Liver (tissue), 9 donors: Measurements from ENCODE around the gene TRIL. TPM values are rescaled to one million over a fixed set of nuclear protein-coding genes. Genes with fewer than 3 reads are reported as not detected.

Experiments
- DNase-seq: peaks from one replicate; pipeline ENCODE4 v3.0.0-alpha.2; 2017; ENCODE audit warnings: low spot score
- H3K27ac ChIP-seq, 2 donors: one replicate each; pipeline ENCODE4 v1.7.0; 2013; ENCODE audit warnings: inconsistent platforms in 2 of 2, low read length in 2 of 2, control low read depth in 1 of 2, low read depth in 1 of 2, mild to moderate bottlenecking in 1 of 2
- H3K27me3 ChIP-seq, 4 donors: one replicate each; pipeline versions ENCODE4 v1.6.1 to v1.7.0; 2013; ENCODE audit warnings: low read length in 3 of 4, inconsistent platforms in 1 of 4, mild to moderate bottlenecking in 1 of 4, moderate library complexity in 1 of 4; ENCODE audit not compliant: control insufficient read depth in 4 of 4, insufficient read depth in 4 of 4
- H3K36me3 ChIP-seq, 4 donors: one replicate each; pipeline versions ENCODE4 v1.6.1 to v1.7.0; 2013; ENCODE audit warnings: low read length in 3 of 4, mild to moderate bottlenecking in 3 of 4, low read depth in 1 of 4, moderate library complexity in 1 of 4; ENCODE audit not compliant: control insufficient read depth in 4 of 4, insufficient read depth in 3 of 4
- H3K4me1 ChIP-seq, 4 donors: one replicate each; pipeline versions ENCODE4 v1.6.1 to v1.7.0; 2013; ENCODE audit warnings: low read length in 3 of 4, mild to moderate bottlenecking in 3 of 4, moderate library complexity in 1 of 4; ENCODE audit not compliant: control insufficient read depth in 4 of 4, insufficient read depth in 4 of 4
- H3K4me3 ChIP-seq, 3 donors: one replicate each; pipeline versions ENCODE4 v1.6.1 to v1.7.0; 2013; ENCODE audit warnings: low read length in 3 of 3, control low read depth in 1 of 3, low read depth in 1 of 3, mild to moderate bottlenecking in 1 of 3
- H3K9ac ChIP-seq, 2 donors: one replicate each; pipeline ENCODE4 v1.7.0; 2013; ENCODE audit warnings: low read length in 2 of 2, mild to moderate bottlenecking in 2 of 2, moderate library complexity in 2 of 2, control low read depth in 1 of 2, low read depth in 1 of 2
- H3K9me3 ChIP-seq, 4 donors: one replicate each; pipeline versions ENCODE4 v1.6.1 to v1.7.0; 2013; ENCODE audit warnings: low read length in 3 of 4; ENCODE audit not compliant: control insufficient read depth in 4 of 4
- ATF3 ChIP-seq: IDR thresholded peaks from 2 replicates; pipeline ENCODE4 v1.6.1; 2016; ENCODE audit warnings: antibody characterized with exemption
- CTCF ChIP-seq: fragments of 150-350 bp; IDR thresholded peaks from 2 replicates; pipeline ENCODE4 v1.5.1; 2017; ENCODE audit warnings: improper control_type of control experiment, low read depth, low read length; ENCODE audit not compliant: missing input control
- EGR1 ChIP-seq, 2 donors: IDR thresholded peaks; 2 replicates each; pipeline ENCODE4 v1.6.1; 2016 to 2018; ENCODE audit warnings: antibody characterized with exemption in 2 of 2, low read depth in 2 of 2
- FOXA1 ChIP-seq: IDR thresholded peaks from 2 replicates; pipeline ENCODE4 v1.6.1; 2016; ENCODE audit warnings: antibody characterized with exemption
- FOXA2 ChIP-seq: IDR thresholded peaks from 2 replicates; pipeline ENCODE4 v1.6.1; 2016; ENCODE audit warnings: antibody characterized with exemption
- GABPA ChIP-seq, 2 donors: IDR thresholded peaks in 1 of 2; conservative IDR thresholded peaks in 1 of 2; 2 replicates each; pipeline ENCODE4 v1.6.1; 2016; ENCODE audit warnings: antibody characterized with exemption in 2 of 2, mild to moderate bottlenecking in 1 of 2, moderate library complexity in 1 of 2
- HNF4A ChIP-seq, 2 donors: conservative IDR thresholded peaks; 2 replicates each; pipeline ENCODE4 v1.6.1; 2016; ENCODE audit warnings: antibody characterized with exemption in 2 of 2, mild to moderate bottlenecking in 2 of 2
- HNF4G ChIP-seq: IDR thresholded peaks from 2 replicates; pipeline ENCODE4 v1.6.1; 2016; ENCODE audit warnings: antibody characterized with exemption
- JUND ChIP-seq, 2 donors: IDR thresholded peaks; 2 replicates each; pipeline ENCODE4 v1.6.1; 2016; ENCODE audit warnings: antibody characterized with exemption in 2 of 2
- NR2F2 ChIP-seq: IDR thresholded peaks from 2 replicates; pipeline ENCODE4 v1.6.1; 2016; ENCODE audit warnings: antibody characterized with exemption
- RAD21 ChIP-seq, 2 donors: IDR thresholded peaks; 2 replicates each; pipeline ENCODE4 v1.6.1; 2016; ENCODE audit warnings: antibody characterized with exemption in 2 of 2, mild to moderate bottlenecking in 2 of 2
- RXRA ChIP-seq, 2 donors: IDR thresholded peaks; 2 replicates each; pipeline ENCODE4 v1.6.1; 2017 to 2018; ENCODE audit warnings: antibody characterized with exemption in 2 of 2, mild to moderate bottlenecking in 1 of 2
- SP1 ChIP-seq: IDR thresholded peaks from 2 replicates; pipeline ENCODE4 v1.6.1; 2018; ENCODE audit warnings: antibody characterized with exemption, mild to moderate bottlenecking
- TAF1 ChIP-seq: conservative IDR thresholded peaks from 2 replicates; pipeline ENCODE4 v1.6.1; 2016; ENCODE audit warnings: antibody characterized with exemption, mild to moderate bottlenecking
- YY1 ChIP-seq: IDR thresholded peaks from 2 replicates; pipeline ENCODE4 v1.6.1; 2016; ENCODE audit warnings: antibody characterized with exemption, mild to moderate bottlenecking
- WGBS: extraction: QIAGEN DNeasy Blood & Tissue Kit; methylation state at CpG from one replicate; pipeline ENCODE4 v1.1.7; 2013; 5-methylcytosine and 5-hydroxymethylcytosine counted together
- polyA plus RNA-seq, 2 donors: library from polyadenylated mRNA; stranded (reverse) in 1 of 2; unstranded in 1 of 2; fragments of 200-250 nt in 1 of 2; fragments of >200 nt in 1 of 2; fragmentation: Nextera tagmentation in 1 of 2; extraction: Ambion mirVana in 1 of 2; gene quantifications; one replicate each; pipeline versions ENCODE4 v1.2.1 to v1.2.3, GENCODE V29; 2013 to 2015
- total RNA-seq, 2 donors: library from RNA; depleted of rRNA; stranded (reverse); fragments of >200 nt; gene quantifications; one replicate each; pipeline ENCODE4 v1.2.3, GENCODE V29; 2014
- TF ChIP-seq, protein P1 (sequence below): IDR thresholded peaks from 2 replicates; pipeline ENCODE4 v1.6.1; 2016; ENCODE audit warnings: antibody characterized with exemption
- TF ChIP-seq, protein P2 (sequence below): IDR thresholded peaks from 2 replicates; pipeline ENCODE4 v1.6.1; 2016; ENCODE audit warnings: antibody characterized with exemption, mild to moderate bottlenecking
- donor health status: healthy.
- donor health status: healthy.
- donor health status: healthy.
- donor health status: healthy.
- donor health status: healthy.

TRIL gene
- total and polyA plus RNA-seq, 4 donors: 0.06 to 0.67 (median 0.35) TPM

DNA sequence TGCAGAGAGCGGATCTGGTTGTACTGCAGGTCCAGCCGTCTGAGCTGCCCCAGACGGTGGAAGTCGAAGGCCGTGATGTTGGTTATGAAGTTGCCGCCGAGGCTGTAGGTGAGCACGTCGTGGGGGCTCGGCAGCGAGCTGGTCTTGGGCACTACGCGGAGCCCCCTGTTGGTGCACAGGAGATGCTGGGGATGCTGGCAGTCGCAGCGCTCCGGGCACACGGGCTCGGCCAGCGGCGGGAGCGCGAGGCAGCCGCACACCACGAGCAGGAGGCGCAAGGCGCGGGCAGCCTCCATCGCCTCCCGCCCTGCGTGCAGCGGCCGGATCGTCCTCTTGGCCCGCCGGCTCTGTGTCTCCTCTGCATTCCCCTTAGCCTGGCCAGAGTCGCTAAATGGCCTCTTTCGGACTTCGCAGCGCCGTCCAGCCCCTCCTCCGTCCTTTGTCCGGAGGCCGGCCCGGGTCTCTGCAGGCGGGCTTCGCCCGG lies 337 bp downstream of the TRIL start:
- peak overlapping the region in 2 of 3 donors; percentile 41 to 47 for H3K4me3 ChIP-seq
- WGBS: 6% methylated on average over 47 of the region's 47 CpGs
- peak overlapping the region in 1 of 2 donors; percentile 20 for H3K27ac ChIP-seq
- H3K36me3 ChIP-seq: no peaks in the 10 kb centered on the region
- peaks cover 12 to 30% (median 22%) of the 10 kb centered on the region in 4 donors for H3K4me1 ChIP-seq
- no peak for DNase-seq
- H3K27me3 ChIP-seq: peaks cover 0 to 3% (median 0%) of the 10 kb centered on the region in 4 donors
- H3K9me3 ChIP-seq: peaks cover 0 to 14% (median 0%) of the 10 kb centered on the region in 4 donors
- TF ChIP-seq EGR1 (IDR thresholded peaks at IDR 0.05; ENCODE audit: low read depth in 2 of 2) (no peak), JUND (IDR thresholded peaks at IDR 0.05) (no peak), TAF1 (no peak), GABPA (IDR thresholded peaks at IDR 0.05 in 1 of 2, conservative IDR thresholded peaks at IDR 0.05 in 1 of 2) (no peak), CTCF (no peak), YY1 (no peak), HNF4G (no peak), ATF3 (no peak), FOXA2 (no peak), RXRA (IDR thresholded peaks at IDR 0.05) (no peak), HNF4A (conservative IDR thresholded peaks at IDR 0.05) (no peak), SP1 (no peak)
- TF ChIP-seq, protein P1, sequence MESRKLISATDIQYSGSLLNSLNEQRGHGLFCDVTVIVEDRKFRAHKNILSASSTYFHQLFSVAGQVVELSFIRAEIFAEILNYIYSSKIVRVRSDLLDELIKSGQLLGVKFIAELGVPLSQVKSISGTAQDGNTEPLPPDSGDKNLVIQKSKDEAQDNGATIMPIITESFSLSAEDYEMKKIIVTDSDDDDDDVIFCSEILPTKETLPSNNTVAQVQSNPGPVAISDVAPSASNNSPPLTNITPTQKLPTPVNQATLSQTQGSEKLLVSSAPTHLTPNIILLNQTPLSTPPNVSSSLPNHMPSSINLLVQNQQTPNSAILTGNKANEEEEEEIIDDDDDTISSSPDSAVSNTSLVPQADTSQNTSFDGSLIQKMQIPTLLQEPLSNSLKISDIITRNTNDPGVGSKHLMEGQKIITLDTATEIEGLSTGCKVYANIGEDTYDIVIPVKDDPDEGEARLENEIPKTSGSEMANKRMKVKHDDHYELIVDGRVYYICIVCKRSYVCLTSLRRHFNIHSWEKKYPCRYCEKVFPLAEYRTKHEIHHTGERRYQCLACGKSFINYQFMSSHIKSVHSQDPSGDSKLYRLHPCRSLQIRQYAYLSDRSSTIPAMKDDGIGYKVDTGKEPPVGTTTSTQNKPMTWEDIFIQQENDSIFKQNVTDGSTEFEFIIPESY: no peak
- TF ChIP-seq, protein P2, sequence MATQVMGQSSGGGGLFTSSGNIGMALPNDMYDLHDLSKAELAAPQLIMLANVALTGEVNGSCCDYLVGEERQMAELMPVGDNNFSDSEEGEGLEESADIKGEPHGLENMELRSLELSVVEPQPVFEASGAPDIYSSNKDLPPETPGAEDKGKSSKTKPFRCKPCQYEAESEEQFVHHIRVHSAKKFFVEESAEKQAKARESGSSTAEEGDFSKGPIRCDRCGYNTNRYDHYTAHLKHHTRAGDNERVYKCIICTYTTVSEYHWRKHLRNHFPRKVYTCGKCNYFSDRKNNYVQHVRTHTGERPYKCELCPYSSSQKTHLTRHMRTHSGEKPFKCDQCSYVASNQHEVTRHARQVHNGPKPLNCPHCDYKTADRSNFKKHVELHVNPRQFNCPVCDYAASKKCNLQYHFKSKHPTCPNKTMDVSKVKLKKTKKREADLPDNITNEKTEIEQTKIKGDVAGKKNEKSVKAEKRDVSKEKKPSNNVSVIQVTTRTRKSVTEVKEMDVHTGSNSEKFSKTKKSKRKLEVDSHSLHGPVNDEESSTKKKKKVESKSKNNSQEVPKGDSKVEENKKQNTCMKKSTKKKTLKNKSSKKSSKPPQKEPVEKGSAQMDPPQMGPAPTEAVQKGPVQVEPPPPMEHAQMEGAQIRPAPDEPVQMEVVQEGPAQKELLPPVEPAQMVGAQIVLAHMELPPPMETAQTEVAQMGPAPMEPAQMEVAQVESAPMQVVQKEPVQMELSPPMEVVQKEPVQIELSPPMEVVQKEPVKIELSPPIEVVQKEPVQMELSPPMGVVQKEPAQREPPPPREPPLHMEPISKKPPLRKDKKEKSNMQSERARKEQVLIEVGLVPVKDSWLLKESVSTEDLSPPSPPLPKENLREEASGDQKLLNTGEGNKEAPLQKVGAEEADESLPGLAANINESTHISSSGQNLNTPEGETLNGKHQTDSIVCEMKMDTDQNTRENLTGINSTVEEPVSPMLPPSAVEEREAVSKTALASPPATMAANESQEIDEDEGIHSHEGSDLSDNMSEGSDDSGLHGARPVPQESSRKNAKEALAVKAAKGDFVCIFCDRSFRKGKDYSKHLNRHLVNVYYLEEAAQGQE: no peak
- no peak overlapping the region for H3K9ac ChIP-seq

DNA sequence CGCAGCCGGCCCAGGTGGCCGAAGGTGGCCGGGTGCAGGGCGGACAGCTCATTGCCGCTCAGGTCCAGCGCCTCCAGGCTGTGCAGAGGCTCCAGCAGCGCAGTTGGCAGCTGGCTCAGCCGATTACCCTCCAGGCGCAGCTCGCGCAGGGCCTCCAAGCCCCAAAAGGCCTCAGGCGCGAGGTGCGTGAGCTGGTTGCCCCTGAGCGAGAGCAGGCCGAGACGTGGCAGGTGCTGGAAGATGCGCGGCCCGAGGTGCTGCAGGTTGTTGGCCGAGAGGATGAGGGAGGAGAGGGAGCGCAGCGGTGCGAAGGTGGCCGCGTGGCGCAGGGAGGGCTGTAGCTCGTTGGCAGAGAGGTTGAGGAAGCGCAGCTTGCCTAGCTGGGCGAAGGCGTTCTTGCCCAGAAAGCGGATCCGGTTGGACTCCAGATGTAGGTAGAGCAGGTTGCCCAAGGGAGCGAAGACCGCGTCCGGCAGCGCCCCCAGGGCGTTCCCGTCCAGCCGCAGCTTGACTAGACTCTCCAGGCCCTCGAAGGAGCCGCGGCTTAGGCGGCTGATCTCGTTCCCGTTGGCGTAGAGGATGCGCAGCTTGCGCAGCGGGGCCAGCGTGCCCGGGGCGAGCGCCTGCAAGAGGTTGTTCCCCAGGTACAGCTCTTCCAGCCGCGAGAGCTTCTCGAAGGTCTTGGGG lies 923 bp downstream of the TRIL start:
- Histone ChIP-seq H3K4me1 (peaks cover 12 to 30% (median 22%) of the 10 kb centered on the region in 4 donors), H3K27ac (no peak overlapping the region), H3K9ac (no peak overlapping the region), H3K36me3 (no peaks in the 10 kb centered on the region), H3K4me3 (peak overlapping the region; percentile 22 to 61 (median 42)), H3K27me3 (peaks cover 0 to 3% (median 0%) of the 10 kb centered on the region in 4 donors), H3K9me3 (peaks cover 0 to 14% (median 0%) of the 10 kb centered on the region in 4 donors)
- no peak for DNase-seq
- 7% methylated on average over 59 of the region's 59 CpGs for WGBS
- TF ChIP-seq TAF1: no peak
- no peak for TF ChIP-seq GABPA (IDR thresholded peaks at IDR 0.05 in 1 of 2, conservative IDR thresholded peaks at IDR 0.05 in 1 of 2)
- TF ChIP-seq HNF4G: no peak
- no peak for TF ChIP-seq FOXA2
- no peak for TF ChIP-seq HNF4A (conservative IDR thresholded peaks at IDR 0.05)
- no peak for TF ChIP-seq ATF3
- no peak for TF ChIP-seq SP1
- TF ChIP-seq EGR1 (IDR thresholded peaks at IDR 0.05; ENCODE audit: low read depth in 2 of 2): no peak
- no peak for TF ChIP-seq JUND (IDR thresholded peaks at IDR 0.05)
- no peak for TF ChIP-seq RAD21 (IDR thresholded peaks at IDR 0.05)
- TF ChIP-seq FOXA1: no peak
- TF ChIP-seq, protein P1: no peak
- TF ChIP-seq CTCF: no peak
- TF ChIP-seq YY1: no peak
- TF ChIP-seq NR2F2: no peak
